Measurements from ENCODE around the gene ATG7. TPM values are rescaled to one million over a fixed set of nuclear protein-coding genes. Genes with fewer than 3 reads are reported as not detected.
"Not testable (repeated sequence)": the region's sequence is repeated elsewhere in the genome, so short reads cannot be mapped to it uniquely, and the experiment has no call there.

ATG7 gene
- total RNA-seq, 2 experiments from 2014 or later = 25.1 to 28.2 TPM

- not testable (repeated sequence) for DNase-seq, H3K27me3 Mint-ChIP-seq, H3K4me3 Mint-ChIP-seq, H3K27ac Mint-ChIP-seq
- Mint-ChIP-seq H3K4me1 (peaks cover 27% of the 10 kb centered on the region), H3K36me3 (peaks cover 43% of the 10 kb centered on the region), H3K9me3 (peaks cover 14% of the 10 kb centered on the region)
Measured at GRCh38 chr3:11595024-11595423, 322.8 kb downstream of the ATG7 start.

GRCh38 chr3:11596387-11596786 lies 324.2 kb downstream of the ATG7 start:
- DNase-seq = no peak
- Mint-ChIP-seq H3K4me1 (peaks cover 32% of the 10 kb centered on the region), H3K27ac (no peak overlapping the region), H3K9me3 (peaks cover 14% of the 10 kb centered on the region), H3K36me3 (peaks cover 56% of the 10 kb centered on the region), H3K27me3 (no peaks in the 10 kb centered on the region), H3K4me3 (no peak overlapping the region)

DNA sequence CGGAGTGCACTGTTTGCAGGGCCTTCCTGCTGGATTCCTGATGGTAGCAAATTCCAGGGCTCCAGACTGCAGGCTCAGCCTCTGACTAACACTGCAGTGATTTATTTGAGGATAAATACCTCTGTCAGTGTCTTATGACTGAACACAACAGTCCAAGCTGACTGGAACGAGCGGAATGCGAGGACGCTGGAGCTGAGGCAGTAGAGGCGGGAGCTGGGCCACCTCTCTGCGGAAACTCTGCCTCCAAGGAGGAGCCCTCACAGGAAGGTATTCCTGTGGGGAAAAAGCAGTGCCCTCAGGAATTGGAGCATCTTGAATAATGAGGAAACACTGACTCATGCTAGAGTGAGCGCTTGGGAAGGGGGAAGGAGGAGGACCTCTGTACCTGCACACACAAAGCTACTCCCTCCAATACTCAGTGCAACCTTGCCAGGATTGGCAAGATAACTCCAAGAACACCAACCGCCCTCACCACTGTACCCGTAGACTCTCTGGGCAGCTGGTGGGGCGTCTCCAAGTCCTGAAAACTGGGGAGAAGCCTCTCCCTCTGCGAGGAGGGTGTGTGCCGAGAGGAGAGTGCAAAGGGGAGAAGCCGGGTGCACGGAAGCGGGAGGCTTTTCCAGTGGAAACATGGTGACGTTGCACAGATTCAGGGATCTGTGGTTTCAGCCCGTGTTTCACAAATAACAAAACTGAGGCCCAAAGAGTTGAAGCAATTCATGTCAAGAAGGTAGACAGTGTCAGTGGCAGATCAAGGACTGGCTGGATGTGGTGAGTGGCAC lies 328.5 kb downstream of the ATG7 start:
- H3K9me3 Mint-ChIP-seq = peaks cover 14% of the 10 kb centered on the region
- peak overlapping the region; percentile 91 for H3K27ac Mint-ChIP-seq
- peaks cover 49% of the 10 kb centered on the region for H3K36me3 Mint-ChIP-seq
- peak overlapping the region; percentile 54 for H3K4me3 Mint-ChIP-seq
- H3K4me1 Mint-ChIP-seq = peaks cover 49% of the 10 kb centered on the region
- DNase-seq = no peak
- H3K27me3 Mint-ChIP-seq = no peaks in the 10 kb centered on the region

DNA sequence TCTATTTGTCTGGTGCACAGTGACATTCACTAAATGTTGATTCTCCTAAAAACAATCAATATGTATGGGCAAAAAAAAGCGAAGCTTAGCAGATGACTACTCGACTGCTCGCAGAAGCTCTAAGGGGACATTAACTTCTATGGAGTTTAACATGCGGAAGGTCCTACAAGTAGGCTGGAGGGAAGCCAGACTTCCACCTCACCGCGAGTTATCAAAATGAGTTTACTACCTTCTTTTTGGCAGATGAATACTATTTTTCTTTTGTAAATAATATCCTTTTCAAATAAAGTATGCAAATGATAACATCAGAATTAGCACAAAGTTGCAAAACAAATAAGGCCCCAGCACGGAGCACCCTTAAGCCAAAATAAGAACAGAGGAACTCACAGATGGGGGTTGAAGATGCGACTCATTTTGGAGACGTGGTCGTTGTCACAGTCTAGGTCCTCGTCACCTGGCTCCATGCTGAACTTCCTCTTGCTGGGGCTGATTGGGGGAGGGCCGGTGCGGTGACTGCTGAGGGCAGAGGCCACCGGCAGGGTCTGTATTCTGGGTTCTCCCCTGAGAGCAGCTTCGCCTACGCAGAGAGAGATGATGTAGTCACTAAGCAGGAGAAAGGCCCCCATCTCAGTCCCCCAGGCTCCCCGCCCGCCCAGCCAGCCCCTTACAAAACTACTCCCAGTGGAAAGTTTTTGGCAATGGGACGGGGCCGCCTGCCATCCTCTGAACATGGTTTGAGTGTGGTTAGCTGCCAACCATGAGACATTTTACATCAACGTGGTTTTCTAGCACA lies 329.4 kb downstream of the ATG7 start:
- peak; percentile 77 for DNase-seq
- peaks cover 50% of the 10 kb centered on the region for H3K36me3 Mint-ChIP-seq
- no peaks in the 10 kb centered on the region for H3K27me3 Mint-ChIP-seq
- H3K27ac Mint-ChIP-seq = peak overlapping the region; percentile 91
- peaks cover 57% of the 10 kb centered on the region for H3K4me1 Mint-ChIP-seq
- peaks cover 14% of the 10 kb centered on the region for H3K9me3 Mint-ChIP-seq
- H3K4me3 Mint-ChIP-seq = peak overlapping the region; percentile 54

GRCh38 chr3:11602239-11602840 lies 330.1 kb downstream of the ATG7 start:
- peaks cover 51% of the 10 kb centered on the region for H3K36me3 Mint-ChIP-seq
- H3K27ac Mint-ChIP-seq = peak overlapping the region; percentile 91
- no peaks in the 10 kb centered on the region for H3K27me3 Mint-ChIP-seq
- peaks cover 11% of the 10 kb centered on the region for H3K9me3 Mint-ChIP-seq
- DNase-seq = no peak
- H3K4me3 Mint-ChIP-seq = peak overlapping the region; percentile 54
- peaks cover 63% of the 10 kb centered on the region for H3K4me1 Mint-ChIP-seq

GRCh38 chr3:11602886-11603527 lies 330.8 kb downstream of the ATG7 start:
- H3K4me1 Mint-ChIP-seq = peaks cover 69% of the 10 kb centered on the region
- peaks cover 45% of the 10 kb centered on the region for H3K36me3 Mint-ChIP-seq
- no peak for DNase-seq
- H3K4me3 Mint-ChIP-seq = no peak overlapping the region
- peaks cover 7% of the 10 kb centered on the region for H3K9me3 Mint-ChIP-seq
- peak overlapping the region; percentile 20 for H3K27ac Mint-ChIP-seq
- H3K27me3 Mint-ChIP-seq = no peaks in the 10 kb centered on the region

DNA sequence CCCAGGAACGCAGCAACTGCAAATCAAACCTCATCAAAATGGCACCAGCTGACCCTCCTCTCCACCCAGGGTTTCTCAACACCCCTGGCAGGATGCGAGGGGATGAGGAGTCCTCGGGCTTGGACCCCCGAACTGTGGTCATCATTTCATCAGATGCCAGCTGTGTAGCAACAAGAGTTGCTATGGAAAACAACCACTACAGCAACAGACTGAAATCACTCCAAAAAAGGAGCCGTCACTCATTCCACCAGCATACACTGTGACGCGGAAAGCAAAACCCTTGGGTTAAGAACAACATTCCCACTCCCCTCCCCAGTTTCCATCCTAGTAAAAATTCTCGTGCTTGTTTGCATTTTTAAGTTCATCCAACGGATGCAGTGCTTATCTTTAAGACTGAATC lies 331.4 kb downstream of the ATG7 start:
- no peak for DNase-seq
- Mint-ChIP-seq H3K27ac (no peak overlapping the region), H3K27me3 (no peaks in the 10 kb centered on the region), H3K36me3 (peaks cover 39% of the 10 kb centered on the region), H3K9me3 (peaks cover 2% of the 10 kb centered on the region), H3K4me1 (peaks cover 70% of the 10 kb centered on the region), H3K4me3 (no peak overlapping the region)

DNA sequence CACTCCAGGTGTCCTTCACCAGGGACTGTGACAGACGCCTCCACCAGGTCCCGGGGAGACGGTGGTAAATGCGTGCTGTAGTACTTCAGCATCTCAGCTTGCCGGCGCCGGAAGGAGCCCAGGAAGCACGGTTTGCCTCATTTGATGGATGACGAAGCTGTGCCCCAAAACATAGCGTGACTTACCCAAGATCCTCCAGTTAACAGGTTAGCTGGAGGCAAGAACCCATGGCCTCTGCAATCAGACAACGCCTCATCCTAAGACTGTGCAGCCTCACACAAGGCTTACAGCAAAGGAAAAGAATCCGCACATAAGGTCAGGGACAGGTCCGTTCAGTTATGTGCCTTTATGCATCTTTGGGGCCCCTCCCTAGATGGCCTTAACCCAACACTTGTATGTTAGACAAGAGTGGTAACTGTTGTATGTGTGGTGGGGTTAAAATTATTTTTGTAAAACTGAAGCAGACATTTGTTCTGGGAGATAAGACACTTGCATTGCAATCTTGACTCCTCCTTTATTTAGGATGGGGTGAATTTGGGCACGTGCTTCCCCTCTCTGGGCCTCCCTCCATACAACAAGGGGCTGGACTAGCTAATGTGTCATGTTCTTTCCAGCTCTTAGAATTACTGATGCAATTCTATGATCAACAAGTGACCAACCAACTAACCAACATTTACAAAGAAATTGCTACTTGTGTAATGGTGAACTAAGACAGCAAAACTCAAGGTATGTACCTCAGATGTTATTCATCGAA lies 332.1 kb downstream of the ATG7 start:
- H3K4me1 Mint-ChIP-seq = peaks cover 72% of the 10 kb centered on the region
- peaks cover 2% of the 10 kb centered on the region for H3K9me3 Mint-ChIP-seq
- H3K27me3 Mint-ChIP-seq = no peaks in the 10 kb centered on the region
- no peak for DNase-seq
- H3K36me3 Mint-ChIP-seq = peaks cover 35% of the 10 kb centered on the region
- H3K27ac Mint-ChIP-seq = peak overlapping the region; percentile 30
- no peak overlapping the region for H3K4me3 Mint-ChIP-seq

DNA sequence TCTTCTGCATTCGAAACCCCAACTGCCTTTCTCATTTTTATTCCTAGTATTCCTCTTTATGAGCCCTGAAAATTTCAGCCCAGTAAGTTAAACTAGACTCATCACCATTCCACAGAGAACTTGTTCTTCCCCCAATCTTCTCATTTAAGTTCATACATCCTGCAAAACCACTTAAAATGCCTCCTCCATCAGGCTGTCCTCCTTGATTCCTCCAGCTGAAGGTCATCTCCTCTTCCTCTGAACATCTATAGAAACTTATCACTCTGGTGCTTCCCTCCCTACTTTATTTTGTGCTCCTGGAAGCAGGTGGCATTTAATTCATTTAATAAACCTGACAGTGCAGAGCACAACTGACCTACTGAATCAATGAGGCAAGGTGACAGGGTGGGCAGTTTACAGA lies 333.2 kb downstream of the ATG7 start:
- peaks cover 83% of the 10 kb centered on the region for H3K4me1 Mint-ChIP-seq
- H3K4me3 Mint-ChIP-seq = no peak overlapping the region
- DNase-seq = no peak
- H3K36me3 Mint-ChIP-seq = peaks cover 34% of the 10 kb centered on the region
- no peaks in the 10 kb centered on the region for H3K27me3 Mint-ChIP-seq
- peaks cover 2% of the 10 kb centered on the region for H3K9me3 Mint-ChIP-seq
- peak overlapping the region; percentile 72 for H3K27ac Mint-ChIP-seq

GRCh38 chr3:11606090-11606784 lies 334.0 kb downstream of the ATG7 start:
- Mint-ChIP-seq H3K4me3 (no peak overlapping the region), H3K27ac (peak overlapping the region; percentile 16), H3K9me3 (peaks cover 2% of the 10 kb centered on the region), H3K27me3 (no peaks in the 10 kb centered on the region), H3K36me3 (peaks cover 28% of the 10 kb centered on the region), H3K4me1 (peaks cover 83% of the 10 kb centered on the region)
- DNase-seq = no peak

GRCh38 chr3:11606865-11607440 lies 334.8 kb downstream of the ATG7 start:
- H3K4me3 Mint-ChIP-seq = no peak overlapping the region
- peaks cover 26% of the 10 kb centered on the region for H3K36me3 Mint-ChIP-seq
- no peaks in the 10 kb centered on the region for H3K27me3 Mint-ChIP-seq
- H3K4me1 Mint-ChIP-seq = peaks cover 82% of the 10 kb centered on the region
- no peak overlapping the region for H3K27ac Mint-ChIP-seq
- peaks cover 2% of the 10 kb centered on the region for H3K9me3 Mint-ChIP-seq
- no peak for DNase-seq

Measured in activated naive CD8-positive, alpha-beta T cell treated with anti-CD3 and anti-CD28 coated beads for 36 hours (primary cell).